ENCODE measurements around the gene MTO1.
"Not testable (repeated sequence)": the region's sequence is repeated elsewhere in the genome, so short reads cannot be mapped to it uniquely, and the experiment has no call there.

The MTO1 gene

DNA sequence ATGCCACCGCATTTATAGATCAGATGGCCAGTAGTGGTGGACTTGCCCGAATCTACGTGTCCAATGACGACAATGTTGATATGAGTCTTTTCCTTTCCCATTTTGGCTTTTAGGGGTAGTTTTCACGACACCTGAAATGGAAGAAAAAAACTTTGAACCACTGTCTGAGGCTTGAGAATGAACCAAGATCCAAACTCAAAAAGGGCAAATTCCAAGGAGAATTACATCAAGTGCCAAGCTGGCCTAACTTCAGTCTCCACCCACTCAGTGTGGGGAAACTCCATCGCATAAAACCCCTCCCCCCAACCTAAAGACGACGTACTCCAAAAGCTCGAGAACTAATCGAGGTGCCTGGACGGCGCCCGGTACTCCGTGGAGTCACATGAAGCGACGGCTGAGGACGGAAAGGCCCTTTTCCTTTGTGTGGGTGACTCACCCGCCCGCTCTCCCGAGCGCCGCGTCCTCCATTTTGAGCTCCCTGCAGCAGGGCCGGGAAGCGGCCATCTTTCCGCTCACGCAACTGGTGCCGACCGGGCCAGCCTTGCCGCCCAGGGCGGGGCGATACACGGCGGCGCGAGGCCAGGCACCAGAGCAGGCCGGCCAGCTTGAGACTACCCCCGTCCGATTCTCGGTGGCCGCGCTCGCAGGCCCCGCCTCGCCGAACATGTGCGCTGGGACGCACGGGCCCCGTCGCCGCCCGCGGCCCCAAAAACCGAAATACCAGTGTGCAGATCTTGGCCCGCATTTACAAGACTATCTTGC lies 58.6 kb downstream of the MTO1 start:
- DNase-seq (ENCODE audit: insufficient read length) (peak; percentile 31), FAIRE-seq (no peak)
- TF ChIP-seq POLR2A (IDR thresholded peaks at IDR 0.05; ENCODE audit: low read depth, low read length), result peak; percentile 79
- peak; percentile 80 for TF ChIP-seq POLR2AphosphoS5 (IDR thresholded peaks at IDR 0.05; ENCODE audit: low read depth, low read length)
- TF ChIP-seq TAF1 (IDR thresholded peaks at IDR 0.05; ENCODE audit: borderline replicate concordance, low read depth, low read length), result peak; percentile 56; the same call in 1 of the 2 replicates

DNA sequence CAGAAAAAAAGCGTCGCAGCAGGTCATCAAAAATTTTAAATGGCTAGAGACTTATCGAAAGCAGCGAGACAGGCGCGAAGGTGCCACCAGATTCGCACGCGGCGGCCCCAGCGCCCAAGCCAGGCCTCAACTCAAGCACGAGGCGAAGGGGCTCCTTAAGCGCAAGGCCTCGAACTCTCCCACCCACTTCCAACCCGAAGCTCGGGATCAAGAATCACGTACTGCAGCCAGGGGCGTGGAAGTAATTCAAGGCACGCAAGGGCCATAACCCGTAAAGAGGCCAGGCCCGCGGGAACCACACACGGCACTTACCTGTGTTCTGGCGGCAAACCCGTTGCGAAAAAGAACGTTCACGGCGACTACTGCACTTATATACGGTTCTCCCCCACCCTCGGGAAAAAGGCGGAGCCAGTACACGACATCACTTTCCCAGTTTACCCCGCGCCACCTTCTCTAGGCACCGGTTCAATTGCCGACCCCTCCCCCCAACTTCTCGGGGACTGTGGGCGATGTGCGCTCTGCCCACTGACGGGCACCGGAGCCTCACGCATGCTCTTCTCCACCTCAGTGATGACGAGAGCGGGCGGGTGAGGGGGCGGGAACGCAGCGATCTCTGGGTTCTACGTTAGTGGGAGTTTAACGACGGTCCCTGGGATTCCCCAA lies 59.3 kb downstream of the MTO1 start, which contains the start of gene EEF1A1:
Gene EEF1A1, minus strand, starts transcription at position 345 of the 663 bp plus-strand sequence. CDS start 1,006 bp downstream, outside the sequence.
- TF ChIP-seq POLR2AphosphoS5 (IDR thresholded peaks at IDR 0.05; ENCODE audit: low read depth, low read length), result peak; percentile 100
- peak; percentile 99 for TF ChIP-seq TAF1 (IDR thresholded peaks at IDR 0.05; ENCODE audit: borderline replicate concordance, low read depth, low read length)
- peak; percentile 99 for TF ChIP-seq POLR2A (IDR thresholded peaks at IDR 0.05; ENCODE audit: low read depth, low read length)
- FAIRE-seq (peak; percentile 92), DNase-seq (ENCODE audit: insufficient read length) (peak; percentile 67)

DNA sequence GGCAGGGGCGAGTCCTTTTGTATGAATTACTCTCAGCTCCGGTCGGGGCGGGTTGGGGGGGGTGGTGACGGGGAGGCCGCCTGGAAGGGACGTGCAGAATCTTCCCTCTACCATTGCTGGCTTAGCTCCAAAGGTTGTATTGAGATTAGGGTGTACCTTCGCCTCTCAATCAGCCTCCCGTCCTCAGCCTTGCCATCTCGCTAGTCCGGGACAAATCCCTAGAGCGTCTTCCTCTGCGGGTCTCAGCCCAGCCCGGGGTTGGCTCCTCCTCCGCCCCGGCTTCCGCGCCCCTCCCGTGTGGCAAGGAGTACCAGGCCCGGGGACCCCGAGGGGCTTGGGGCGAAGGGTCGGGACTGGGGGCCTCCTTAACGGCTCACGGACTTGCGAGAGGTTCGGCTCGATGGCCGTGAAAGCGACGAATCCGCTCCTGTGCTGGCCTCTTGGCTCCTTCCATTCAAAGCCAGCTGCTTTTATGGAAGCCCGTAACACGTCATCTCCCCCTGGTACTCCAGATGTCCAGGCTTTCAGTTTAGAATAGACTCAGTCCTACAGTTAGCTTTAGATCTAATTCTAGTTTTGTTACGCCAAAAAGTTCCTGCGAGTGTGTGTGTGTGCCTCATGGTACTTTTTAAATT lies 59.9 kb downstream of the MTO1 start:
- DNase-seq (ENCODE audit: insufficient read length) (peak; percentile 23), FAIRE-seq (no peak)
- 0 out of 2 replicates have a peak, but pooled peaks have one; percentile 46 for TF ChIP-seq TAF1 (IDR thresholded peaks at IDR 0.05; ENCODE audit: borderline replicate concordance, low read depth, low read length)
- TF ChIP-seq POLR2A (IDR thresholded peaks at IDR 0.05; ENCODE audit: low read depth, low read length), result peak; percentile 69
- no peak for TF ChIP-seq POLR2AphosphoS5 (IDR thresholded peaks at IDR 0.05; ENCODE audit: low read depth, low read length)

DNA sequence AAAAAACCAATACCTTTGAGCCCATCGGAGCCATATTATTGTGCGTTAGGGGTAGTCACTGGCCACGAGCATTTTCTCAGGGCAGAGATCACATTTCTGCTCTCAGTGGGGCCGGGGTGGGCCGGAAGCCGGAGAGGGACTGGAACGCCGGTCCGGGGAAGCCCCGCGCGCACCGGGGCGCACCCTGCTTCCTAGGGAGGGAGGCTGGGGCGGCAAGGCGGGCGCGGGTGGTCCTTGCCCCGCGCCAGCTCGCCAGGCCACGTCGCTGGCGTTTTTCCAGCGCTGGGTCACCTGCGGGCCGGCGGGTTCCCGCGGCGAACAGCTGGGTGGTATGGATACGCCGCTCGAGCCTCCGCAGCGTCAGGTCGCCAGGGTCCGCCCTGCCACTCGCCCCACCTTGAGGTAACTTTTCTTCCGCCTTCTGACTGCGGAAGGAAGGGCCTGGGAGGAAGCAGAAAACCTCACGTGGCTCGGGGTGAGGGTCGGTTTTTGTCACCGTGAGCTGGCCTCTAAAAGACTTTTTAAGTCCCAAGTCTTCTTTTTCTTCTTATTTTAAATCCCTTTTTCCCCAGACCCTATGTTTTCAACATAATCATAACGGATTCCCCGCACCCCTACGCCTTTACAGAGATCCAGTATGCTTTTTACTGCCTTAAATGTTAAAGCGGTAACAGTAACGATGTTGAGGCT lies 62.0 kb downstream of the MTO1 start:
- FAIRE-seq, result peak; percentile 69
- peak; percentile 87 for TF ChIP-seq POLR2AphosphoS5 (IDR thresholded peaks at IDR 0.05; ENCODE audit: low read depth, low read length)
- peak; percentile 33; the same call in 1 of the 2 replicates for TF ChIP-seq TAF1 (IDR thresholded peaks at IDR 0.05; ENCODE audit: borderline replicate concordance, low read depth, low read length)
- peak; percentile 90 for TF ChIP-seq POLR2A (IDR thresholded peaks at IDR 0.05; ENCODE audit: low read depth, low read length)
- peak; percentile 52 for DNase-seq (ENCODE audit: insufficient read length)

DNA sequence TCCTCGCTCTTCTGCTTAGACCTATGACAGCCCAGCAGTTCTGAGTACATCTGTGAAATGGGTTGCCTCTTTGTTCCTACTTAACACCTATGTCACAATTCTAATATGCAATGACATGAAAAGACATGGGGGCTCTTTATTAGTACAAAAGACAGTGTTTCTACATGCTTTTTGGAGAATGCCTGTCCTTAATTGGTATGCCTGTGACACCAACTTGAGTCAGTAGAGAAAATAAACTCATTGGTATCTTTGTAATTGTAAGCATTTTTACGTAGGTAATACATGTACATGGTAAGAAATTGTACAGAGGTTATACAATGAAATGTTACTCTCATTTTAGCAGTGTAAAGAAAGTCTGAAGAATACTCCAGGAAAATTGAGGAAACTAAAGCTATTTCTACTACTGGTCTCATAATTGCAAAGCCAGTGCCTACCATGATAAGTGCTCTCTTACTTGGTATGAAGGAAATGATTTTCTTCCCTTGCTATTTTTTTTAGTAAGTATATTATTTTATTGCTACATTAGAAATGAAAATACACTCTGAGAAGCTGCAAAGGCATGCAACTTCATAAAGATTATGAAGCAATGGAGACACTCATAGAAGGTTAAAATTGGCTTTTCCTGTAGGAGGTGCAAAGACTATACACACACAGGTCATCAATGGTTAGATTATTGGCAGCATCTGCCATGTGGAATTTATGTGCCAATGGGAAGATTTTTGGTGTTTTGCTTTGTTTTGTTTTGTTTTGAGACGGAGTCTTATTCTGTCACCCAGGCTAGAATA lies 64.2 kb downstream of the MTO1 start:
- TF ChIP-seq TAF1 (IDR thresholded peaks at IDR 0.05; ENCODE audit: borderline replicate concordance, low read depth, low read length) (no peak), POLR2A (IDR thresholded peaks at IDR 0.05; ENCODE audit: low read depth, low read length) (no peak), POLR2AphosphoS5 (IDR thresholded peaks at IDR 0.05; ENCODE audit: low read depth, low read length) (no peak)
- DNase-seq (ENCODE audit: insufficient read length), result no peak
- no peak for FAIRE-seq

DNA sequence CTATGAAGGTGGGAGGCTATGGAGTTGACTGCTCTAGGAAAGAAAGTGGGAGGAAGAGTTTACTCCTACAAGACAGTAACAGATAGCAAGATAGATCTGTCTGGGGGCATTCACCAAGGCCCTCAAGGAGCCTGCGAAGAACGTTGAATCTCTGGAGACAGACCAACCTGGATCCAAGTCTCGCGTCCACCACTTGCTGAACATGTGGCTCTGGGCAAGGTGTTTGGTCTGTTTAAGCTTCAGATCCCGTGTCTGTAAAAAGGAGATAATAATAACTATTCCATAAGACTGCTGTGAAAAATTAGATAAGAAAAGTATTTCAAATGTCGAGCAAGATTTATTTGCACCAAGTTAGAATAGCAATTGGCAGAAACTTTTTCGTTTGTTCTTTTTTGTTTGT lies 67.4 kb downstream of the MTO1 start:
- TF ChIP-seq TAF1 (IDR thresholded peaks at IDR 0.05; ENCODE audit: borderline replicate concordance, low read depth, low read length), result no peak
- no peak for TF ChIP-seq POLR2AphosphoS5 (IDR thresholded peaks at IDR 0.05; ENCODE audit: low read depth, low read length)
- no peak for TF ChIP-seq POLR2A (IDR thresholded peaks at IDR 0.05; ENCODE audit: low read depth, low read length)
- no peak for FAIRE-seq

DNA sequence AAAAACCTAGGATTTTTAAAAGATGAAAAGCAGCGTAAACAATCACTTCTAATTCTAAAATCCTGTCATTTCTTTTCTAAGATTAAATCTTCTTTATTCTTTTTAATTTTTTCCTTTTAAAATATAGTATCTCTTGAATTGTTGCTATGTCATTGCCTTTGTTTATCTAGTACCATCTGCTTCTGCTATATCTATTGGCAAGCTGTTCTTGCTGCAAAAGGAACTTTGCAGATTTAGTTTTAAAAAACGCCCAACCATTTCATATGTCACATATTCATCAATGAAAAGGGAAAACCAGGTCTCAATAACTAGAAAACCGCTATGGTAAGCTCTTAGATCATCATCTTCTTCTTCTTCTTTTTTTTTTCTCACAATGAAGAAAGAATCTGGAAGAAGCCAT lies 70.8 kb downstream of the MTO1 start:
- FAIRE-seq (no peak), DNase-seq (ENCODE audit: insufficient read length) (no peak)
- TF ChIP-seq TAF1 (IDR thresholded peaks at IDR 0.05; ENCODE audit: borderline replicate concordance, low read depth, low read length), result no peak
- TF ChIP-seq POLR2A (IDR thresholded peaks at IDR 0.05; ENCODE audit: low read depth, low read length), result no peak
- TF ChIP-seq POLR2AphosphoS5 (IDR thresholded peaks at IDR 0.05; ENCODE audit: low read depth, low read length), result no peak

More for the DNA sequence above, 67.4 kb downstream of the MTO1 start:
- DNase-seq (ENCODE audit: insufficient read length), result no peak

DNA sequence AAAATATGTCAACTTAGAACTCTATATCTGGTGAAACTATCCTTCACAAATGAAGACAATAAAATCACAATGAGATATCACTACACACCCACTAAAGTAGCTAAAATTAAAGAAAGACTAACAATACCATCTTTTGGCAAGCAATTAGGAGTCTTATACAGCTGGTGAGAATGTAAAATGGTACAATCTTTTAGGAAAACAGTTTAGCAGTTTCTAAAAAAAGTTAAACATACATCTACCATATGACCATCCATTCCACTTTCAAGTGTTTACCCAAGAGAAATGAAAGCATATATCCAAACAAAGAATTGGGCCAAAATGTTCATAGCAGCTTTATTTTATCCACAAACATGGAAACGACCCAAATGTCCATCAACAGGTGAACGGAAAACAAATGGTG lies 73.1 kb downstream of the MTO1 start:
- FAIRE-seq, result no peak
- no peak for DNase-seq (ENCODE audit: insufficient read length)
- TF ChIP-seq POLR2AphosphoS5 (IDR thresholded peaks at IDR 0.05; ENCODE audit: low read depth, low read length), result no peak
- TF ChIP-seq TAF1 (IDR thresholded peaks at IDR 0.05; ENCODE audit: borderline replicate concordance, low read depth, low read length), result no peak
- no peak for TF ChIP-seq POLR2A (IDR thresholded peaks at IDR 0.05; ENCODE audit: low read depth, low read length)

DNA sequence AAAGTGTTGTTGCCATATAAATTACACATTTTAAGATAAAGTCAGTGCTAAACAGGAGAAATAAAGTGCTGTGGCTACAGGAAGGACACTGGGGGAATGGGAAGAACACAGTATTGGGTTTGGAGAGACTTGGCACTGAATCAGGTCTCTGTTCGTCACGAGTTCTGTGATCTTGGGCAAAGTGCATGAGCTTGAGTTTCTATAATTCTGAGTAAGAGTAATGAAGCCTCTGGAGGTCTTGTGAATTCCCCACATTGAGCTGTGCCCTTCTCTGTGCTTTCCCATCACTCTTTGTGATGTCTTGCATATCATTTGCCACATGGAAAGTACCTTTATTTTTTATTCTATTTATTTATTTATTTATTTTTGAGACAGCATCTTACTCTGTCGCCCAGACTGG lies 76.1 kb downstream of the MTO1 start:
- TF ChIP-seq POLR2AphosphoS5 (IDR thresholded peaks at IDR 0.05; ENCODE audit: low read depth, low read length) (no peak), POLR2A (IDR thresholded peaks at IDR 0.05; ENCODE audit: low read depth, low read length) (no peak)
- peak; percentile 50 for FAIRE-seq
- DNase-seq (ENCODE audit: insufficient read length), result no peak

DNA sequence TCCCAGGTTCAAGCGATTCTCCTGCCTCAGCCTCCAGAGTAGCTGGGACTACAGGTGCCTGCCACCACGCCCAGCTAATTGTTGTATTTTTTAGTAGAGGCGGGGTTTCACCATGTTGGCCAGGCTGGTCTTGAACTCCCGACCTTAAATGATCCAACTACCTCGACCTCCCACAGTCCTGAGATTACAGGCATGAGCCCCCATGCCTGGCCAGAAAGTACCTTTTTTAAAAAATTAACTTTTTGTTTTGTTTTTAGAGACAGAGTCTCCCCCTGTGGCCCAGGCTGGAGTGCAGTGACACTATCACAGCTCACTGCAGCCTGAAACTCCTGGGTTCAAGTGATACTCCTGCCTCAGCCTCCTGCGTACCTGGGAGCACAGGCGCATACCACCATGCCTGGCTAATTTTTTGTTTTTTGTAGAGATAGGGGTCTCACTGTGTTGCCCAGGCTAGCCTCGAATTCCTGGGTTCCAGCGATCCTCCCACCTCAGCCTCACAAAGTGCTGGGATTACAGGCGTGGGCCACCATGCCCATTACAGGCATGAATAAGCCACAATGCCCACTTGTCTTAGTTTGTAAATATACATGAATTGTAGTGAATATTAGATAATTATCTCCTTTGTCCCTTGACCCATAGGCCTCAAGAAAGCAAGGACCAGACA lies 76.7 kb downstream of the MTO1 start:
- DNase-seq (ENCODE audit: insufficient read length) (no peak), FAIRE-seq (no peak)
- TF ChIP-seq TAF1 (IDR thresholded peaks at IDR 0.05; ENCODE audit: borderline replicate concordance, low read depth, low read length) (no peak), POLR2A (IDR thresholded peaks at IDR 0.05; ENCODE audit: low read depth, low read length) (no peak), POLR2AphosphoS5 (IDR thresholded peaks at IDR 0.05; ENCODE audit: low read depth, low read length) (no peak)

DNA sequence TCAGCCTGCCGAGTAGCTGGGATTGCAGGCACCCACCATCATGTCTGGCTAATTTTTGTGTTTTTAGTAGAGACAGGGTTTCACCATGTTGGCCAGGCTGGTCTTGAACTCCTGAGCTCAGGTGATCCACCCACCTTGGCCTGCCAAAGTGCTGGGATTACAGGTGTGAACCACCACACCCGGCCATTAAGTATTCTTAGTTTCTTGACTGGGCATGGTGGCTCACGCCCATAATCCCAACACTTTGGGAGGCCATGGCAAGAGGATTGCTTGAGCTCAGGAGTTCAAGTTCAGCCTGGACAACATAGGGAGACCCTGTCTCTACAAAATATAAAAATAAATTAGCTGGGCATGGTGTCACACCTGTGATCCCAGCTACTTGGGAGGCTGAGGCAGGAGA lies 80.9 kb downstream of the MTO1 start:
- DNase-seq (ENCODE audit: insufficient read length); FAIRE-seq: not testable (repeated sequence)

Measured in GM12892 (cell line).